ENCODE results near the gene SYT12.

DNA sequence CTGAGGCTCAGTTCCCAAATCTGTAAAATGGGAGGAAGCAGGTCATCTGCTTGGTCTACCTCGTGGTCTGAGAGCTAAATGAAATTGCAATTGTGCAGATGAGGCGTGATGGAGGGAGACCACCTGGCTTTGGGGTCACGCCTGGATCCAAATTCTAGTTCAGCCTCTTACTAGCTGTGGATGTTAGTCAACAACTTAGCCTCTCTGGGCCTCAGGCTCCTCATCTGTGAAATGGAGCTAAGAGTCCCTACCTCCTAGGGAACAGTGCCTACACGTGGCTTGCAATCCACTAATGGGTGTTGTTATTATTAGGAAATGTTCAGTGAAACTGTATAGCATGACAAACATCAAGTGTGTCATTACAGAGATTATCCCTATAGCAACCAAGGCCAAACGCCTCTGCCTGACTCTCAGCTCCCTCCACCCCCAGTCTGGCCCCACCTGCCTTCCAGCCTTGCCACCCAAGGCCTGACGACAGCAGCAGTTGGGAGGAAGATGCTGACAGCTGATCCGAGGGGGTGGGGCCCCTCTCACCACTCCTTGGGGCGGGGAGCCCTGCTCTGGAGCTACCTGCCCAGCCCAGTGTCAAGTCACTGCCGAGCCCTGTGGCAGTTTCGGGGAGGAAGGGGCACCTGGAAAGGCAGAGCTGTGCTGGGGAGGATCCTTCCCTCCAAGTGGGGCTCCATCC lies 32.0 kb downstream of the SYT12 start:
- TF ChIP-seq, protein P1, sequence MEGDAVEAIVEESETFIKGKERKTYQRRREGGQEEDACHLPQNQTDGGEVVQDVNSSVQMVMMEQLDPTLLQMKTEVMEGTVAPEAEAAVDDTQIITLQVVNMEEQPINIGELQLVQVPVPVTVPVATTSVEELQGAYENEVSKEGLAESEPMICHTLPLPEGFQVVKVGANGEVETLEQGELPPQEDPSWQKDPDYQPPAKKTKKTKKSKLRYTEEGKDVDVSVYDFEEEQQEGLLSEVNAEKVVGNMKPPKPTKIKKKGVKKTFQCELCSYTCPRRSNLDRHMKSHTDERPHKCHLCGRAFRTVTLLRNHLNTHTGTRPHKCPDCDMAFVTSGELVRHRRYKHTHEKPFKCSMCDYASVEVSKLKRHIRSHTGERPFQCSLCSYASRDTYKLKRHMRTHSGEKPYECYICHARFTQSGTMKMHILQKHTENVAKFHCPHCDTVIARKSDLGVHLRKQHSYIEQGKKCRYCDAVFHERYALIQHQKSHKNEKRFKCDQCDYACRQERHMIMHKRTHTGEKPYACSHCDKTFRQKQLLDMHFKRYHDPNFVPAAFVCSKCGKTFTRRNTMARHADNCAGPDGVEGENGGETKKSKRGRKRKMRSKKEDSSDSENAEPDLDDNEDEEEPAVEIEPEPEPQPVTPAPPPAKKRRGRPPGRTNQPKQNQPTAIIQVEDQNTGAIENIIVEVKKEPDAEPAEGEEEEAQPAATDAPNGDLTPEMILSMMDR (IDR thresholded peaks at IDR 0.05; ENCODE audit: borderline replicate concordance, extremely low read depth, low read length, poor library complexity, severe bottlenecking) = no peak
- no peak for TF ChIP-seq EZH2 (IDR thresholded peaks at IDR 0.05; ENCODE audit: borderline replicate concordance, low read depth, low read length, severe bottlenecking)
